GOT3 (cell line): ENCODE data around the gene OR7G3.

Source experiments
- DNase-seq: peaks from one replicate; lab custom pipeline; 2025; ENCODE audit warnings: mixed read lengths; lab: John Stamatoyannopoulos, UW

The OR7G3 gene

GRCh38 chr19:9126900-9127405 is at the start of gene OR7G3:
Gene OR7G3, minus strand, starts transcription at chr19:9126950. Its CDS starts 0 bp downstream, at chr19:9126950.
- DNase-seq: no peak

DNA sequence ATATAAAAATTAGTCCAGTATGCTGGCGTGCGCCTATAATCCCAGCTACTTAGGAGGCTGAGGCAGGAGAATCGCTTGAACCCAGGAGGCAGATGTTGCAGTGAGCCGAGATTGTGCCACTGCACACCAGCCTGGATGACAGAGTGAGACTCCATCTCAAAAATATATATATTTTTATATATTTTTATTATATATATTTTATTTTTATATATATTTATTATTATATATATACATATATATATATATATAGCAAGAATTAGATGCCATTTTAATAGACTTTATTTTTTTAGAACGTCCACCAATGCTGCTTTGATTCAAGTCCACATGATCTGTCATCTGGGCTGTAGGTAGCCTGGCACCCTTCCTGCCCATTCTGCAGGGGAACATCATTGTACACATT is 48.6 kb upstream of the OR7G3 start:
- DNase-seq: no peak

- no peak for DNase-seq
These were observed 44.7 kb upstream of the OR7G3 start for GRCh38 chr19:9171393-9171991.

GRCh38 chr19:9166846-9167245 is 40.1 kb upstream of the OR7G3 start:
- DNase-seq: no peak

DNA sequence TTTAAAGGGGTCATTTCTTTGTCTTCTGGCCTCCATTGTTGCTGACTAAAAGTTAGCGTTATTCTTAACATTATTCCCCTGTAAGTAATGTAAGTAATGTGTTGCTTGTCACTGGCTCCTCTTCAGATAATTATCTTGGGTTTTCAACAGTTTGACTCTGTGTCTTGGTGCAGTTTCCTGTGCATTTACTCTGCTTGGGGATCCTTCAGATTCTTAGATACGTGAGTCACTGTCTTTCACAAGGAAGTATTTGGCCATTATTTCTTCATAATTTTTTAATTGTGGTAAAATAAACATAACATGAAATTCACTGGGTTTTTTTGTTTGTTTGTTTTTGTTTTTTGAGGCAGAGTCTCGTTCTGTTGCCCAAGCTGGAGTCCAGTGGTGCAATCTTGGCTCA is 38.5 kb upstream of the OR7G3 start:
- no peak for DNase-seq

DNA sequence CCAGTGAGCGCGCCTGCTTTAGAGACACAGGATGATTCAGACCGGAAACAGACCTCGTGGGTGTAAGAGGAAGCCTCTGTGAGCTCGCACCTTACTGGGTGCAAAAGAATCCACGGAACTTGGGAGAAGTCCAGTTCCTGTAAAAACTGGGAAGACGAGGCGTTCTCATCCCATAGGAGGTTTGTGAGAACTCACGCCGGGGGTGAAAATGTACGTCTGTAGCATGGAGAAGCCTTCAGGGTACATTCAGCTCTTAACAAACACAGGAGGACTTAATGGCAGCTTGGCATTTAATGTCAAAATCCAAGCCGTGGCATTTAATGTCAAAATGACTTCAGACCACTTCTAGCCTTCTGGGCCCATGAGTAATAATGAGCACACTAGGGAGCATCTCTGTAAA is 34.7 kb upstream of the OR7G3 start:
- no peak for DNase-seq

- DNase-seq: no peak
These were observed 33.1 kb upstream of the OR7G3 start for GRCh38 chr19:9159891-9160290.

DNA sequence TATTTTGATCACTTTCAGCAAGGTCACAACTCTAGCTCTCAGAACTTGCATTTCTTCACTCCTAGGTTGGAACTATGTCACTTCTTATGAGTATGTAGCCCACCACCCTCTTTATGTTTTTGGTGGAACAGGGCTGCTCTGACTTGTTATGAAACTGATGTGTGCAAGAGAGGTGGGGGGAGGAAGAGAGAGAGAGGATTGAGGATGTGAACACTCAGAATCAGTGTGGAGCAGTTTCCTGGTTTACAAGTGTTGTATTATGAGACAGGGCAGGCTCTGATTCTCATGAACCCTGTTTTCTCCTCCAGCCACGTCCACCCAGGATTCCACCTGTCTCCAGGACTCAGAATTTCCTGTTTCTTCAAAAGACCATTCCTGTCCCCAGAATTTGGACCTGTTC is 29.6 kb upstream of the OR7G3 start:
- DNase-seq: no peak

- DNase-seq: no peak
These were observed 28.8 kb upstream of the OR7G3 start for GRCh38 chr19:9155591-9155990.

- no peak for DNase-seq
These were observed 24.6 kb upstream of the OR7G3 start for GRCh38 chr19:9151367-9151766.

- no peak for DNase-seq
These were observed 23.9 kb upstream of the OR7G3 start for GRCh38 chr19:9150650-9151049.

- DNase-seq: no peak
These were observed 23.2 kb upstream of the OR7G3 start for GRCh38 chr19:9149997-9150396.

DNA sequence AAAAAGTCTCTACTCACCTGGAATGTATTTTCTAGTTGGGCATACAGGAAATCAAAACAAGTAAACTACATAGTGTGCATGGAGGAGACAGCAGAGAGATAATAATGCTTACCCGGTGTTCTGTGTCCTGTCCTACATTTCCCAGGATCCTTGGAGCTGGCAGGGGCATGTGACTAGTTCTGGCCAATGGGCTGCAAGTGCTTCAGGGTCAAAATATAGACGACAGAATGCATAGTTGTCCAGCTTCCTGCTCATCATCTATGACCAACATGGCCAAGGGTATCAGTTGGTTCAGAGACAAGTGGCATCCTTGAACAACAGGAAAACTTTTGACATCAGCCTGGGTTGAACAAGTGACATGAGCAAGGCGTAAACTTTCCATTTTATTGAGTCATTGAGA is 21.9 kb upstream of the OR7G3 start:
- DNase-seq: no peak

- no peak for DNase-seq
These were observed 20.1 kb upstream of the OR7G3 start for GRCh38 chr19:9146882-9147281.

- DNase-seq: no peak
These were observed 18.2 kb upstream of the OR7G3 start for GRCh38 chr19:9144920-9145319.

DNA sequence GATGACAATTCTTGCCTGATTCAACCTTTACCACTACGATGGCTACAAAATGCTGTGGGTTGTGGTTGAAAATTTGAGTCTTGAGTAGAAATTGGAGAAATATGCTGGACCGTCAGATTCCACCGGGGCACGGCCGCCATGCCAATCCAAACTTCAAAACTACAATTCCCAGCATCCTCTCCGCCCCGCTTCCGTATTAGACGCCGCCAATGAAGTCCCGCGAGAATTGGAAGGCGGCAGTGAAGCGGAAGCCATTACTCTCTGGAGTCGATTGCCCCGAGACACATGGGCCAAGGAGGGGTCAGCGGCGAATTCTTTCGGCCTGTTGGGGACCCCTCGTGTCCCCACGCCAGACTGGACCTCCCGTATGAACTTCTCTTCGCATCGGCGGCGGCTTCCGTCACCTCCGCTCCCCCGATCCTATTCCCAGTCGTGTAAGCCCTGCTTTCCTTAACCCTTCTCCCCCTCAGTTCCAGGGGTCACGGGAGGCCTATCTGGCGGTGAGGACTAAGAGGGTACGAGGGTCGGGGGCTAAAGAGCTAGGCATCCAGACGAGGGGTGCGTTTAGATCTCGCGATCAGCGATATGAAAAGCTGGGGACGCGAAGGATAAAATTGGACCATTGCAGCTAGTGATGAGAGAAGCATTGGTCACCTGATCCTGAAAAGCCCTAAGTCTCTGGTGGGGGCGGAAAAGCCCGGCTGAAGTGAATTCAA is 13.6 kb upstream of the OR7G3 start, which contains the start of gene ZNF317:
Gene ZNF317, plus strand, starts transcription at position 239 of the 716 bp plus-strand sequence. CDS start 15,620 bp downstream, outside the sequence.
- peak; percentile 49 for DNase-seq

- no peak for DNase-seq
These were observed 12.9 kb upstream of the OR7G3 start for GRCh38 chr19:9139609-9140158.

DNA sequence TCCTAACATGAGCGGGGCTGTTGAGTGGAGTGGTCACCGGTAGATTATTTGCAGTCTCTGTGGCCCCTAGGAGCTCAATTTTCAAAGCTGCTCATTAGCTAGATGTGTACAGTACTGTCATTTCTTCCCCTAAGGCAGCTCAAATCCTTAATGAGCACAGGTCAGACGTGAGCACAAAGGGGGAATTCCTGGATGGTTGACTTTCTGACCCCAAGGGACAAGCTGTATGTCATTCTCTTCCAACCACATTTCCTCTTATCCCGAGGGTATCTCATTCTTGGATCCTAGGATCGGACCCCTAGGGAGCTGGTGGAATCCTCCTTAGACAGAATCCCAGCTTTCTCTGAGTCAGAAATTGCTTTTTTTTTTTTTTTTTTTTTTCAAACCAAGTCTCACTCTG is 5.7 kb upstream of the OR7G3 start:
- no peak for DNase-seq

DNA sequence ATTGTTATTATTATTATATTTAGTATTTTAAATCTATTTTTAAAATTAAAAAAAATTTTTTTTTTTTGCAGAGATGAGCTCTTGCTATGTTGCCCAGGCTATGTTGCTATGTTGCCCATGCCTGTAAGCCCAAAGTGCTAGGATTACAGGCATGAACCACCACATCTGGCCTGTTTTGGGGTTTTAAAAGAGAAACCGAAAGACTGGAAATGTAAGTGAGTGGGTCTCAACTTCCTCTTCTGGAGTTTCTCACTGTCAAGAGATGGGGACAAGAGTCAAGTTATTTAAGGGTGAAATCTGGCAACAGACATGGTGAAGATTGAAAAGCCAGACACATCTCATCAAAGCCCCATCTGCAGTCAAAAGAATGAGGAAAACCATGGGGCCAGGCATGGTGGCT is 4.2 kb upstream of the OR7G3 start:
- DNase-seq: no peak

- DNase-seq: no peak
These were observed 1.4 kb upstream of the OR7G3 start for GRCh38 chr19:9128171-9128570.

DNA sequence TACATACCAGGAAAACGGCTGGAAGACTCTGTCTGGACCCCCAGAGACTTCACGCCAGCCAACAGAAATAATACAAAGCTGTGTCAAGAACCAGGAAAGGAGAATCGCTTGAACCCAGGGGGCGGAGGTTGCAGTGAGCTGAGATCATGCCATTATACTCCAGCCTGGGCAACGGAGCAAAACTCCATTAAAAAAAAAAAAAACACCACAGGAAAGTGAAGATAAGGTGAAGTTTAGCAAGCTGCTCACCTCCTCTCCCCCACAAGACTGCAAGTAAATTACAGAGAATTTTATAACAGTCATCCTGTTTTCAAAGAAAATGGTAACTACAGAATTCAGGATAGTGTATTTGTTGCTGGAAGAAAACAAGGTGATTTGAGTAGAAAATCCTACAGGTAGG is 10.2 kb downstream of the OR7G3 start:
- no peak for DNase-seq

DNA sequence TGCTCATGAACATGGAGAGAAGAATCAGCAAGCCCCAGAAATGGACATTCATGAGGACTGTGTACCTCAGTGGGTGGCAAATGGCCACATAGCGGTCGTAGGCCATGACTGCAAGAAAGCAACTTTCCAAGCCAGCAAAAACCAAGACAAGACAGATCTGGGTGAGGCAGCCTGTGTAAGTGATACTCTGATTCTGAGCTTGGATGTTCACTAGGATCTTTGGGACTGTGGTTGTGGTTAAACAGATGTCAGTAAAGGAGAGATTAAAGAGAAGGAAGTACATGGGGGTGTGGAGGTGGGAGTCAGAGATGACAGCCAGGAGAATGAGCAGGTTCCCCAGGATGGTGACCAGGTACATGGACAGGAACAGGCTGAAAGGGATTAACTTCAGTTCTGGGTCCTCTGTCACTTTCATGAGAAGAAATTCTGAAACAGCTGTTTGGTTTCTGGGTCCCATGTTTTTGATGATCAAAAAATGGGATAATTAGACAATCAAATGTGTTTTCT is 11.4 kb downstream of the OR7G3 start, which contains the start of gene OR7G1:
Gene OR7G1, minus strand, starts transcription at position 457 of the 507 bp plus-strand sequence. Its CDS starts 0 bp downstream, at position 457.
- no peak for DNase-seq

DNA sequence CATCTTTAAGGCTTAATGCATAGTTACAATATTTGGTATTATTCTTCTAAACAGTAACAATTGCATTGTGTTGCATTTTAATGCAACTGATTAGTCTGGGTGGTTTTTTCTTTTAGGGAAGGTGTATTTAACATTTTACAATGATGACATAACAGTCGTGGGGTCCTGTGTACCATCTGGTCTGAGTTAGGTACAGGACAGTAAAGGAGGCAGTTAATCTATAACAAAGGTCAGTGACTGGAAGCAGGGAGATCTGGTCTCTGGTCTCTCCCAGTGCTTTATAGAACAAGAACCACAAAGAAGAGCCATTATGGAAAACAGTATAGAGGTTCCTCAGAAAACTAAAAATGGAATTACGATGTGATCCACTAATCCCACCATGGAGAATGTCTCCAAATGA is 16.8 kb downstream of the OR7G3 start:
- no peak for DNase-seq
